Measurements from ENCODE around the gene APC2.

Gene APC2

DNA sequence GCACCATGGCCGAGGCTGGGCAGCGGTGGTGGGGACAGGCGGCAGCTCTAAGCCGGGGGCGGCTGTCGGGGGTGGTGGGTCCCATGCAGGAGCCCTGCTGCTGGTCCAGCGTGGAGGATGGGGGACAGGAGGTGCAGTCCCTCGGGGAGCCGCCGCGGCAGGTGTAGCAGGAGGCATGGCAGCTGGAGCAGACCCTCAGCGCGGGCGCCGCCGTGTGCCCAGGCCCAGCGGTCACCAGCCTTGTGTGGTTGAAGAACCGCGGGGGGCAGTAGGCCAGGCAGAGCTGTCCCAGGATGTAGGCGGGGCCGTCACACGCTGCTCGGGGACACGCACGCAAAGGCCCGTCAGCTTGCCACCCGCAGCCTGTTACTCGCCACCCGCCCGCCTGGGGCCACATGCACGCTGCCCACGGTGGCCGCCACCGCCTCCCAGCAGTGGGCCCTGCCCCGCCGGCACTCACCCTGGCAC, 32.0 kb downstream of the APC2 start:
- no peak overlapping the region for H3K4me3 ChIP-seq (ENCODE audit: low read length)
- TF ChIP-seq CTCF (conservative IDR thresholded peaks at IDR 0.05; ENCODE audit: low read length) = no peak
- DNase-seq (ENCODE audit: low read depth) = no peak

- DNase-seq (ENCODE audit: low read depth) = no peak
- H3K4me3 ChIP-seq (ENCODE audit: low read length) = no peak overlapping the region
- no peak for TF ChIP-seq CTCF (conservative IDR thresholded peaks at IDR 0.05; ENCODE audit: low read length)
Observed at GRCh38 chr19:1482361-1483130, 32.6 kb downstream of the APC2 start.

GRCh38 chr19:1483131-1483978, 33.4 kb downstream of the APC2 start:
- no peak for DNase-seq (ENCODE audit: low read depth)
- no peak for TF ChIP-seq CTCF (conservative IDR thresholded peaks at IDR 0.05; ENCODE audit: low read length)
- no peak overlapping the region for H3K4me3 ChIP-seq (ENCODE audit: low read length)

DNA sequence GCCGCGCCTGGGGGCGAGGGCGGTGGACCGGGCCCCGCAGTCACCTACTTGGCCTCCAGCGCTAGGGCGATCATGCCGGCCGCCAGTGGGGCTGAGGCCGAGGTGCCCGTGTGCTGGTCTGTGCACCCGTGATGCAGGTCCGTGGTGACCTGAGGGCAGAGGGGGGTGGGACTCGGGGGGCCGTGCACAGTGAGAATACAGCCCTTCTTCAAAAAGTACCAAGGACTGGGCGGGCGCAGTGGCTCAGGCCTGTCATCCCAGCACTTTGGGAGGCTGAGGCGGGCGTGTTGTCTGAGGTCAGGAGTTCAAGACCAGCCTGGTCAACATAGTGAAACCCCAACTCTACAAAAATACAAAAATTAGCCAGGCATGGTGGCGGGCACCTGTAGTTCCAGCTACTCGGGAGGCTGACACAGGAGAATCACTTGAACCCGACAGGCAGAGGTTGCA, 34.1 kb downstream of the APC2 start:
- DNase-seq (ENCODE audit: low read depth) = no peak

GRCh38 chr19:1486720-1487575, 37.0 kb downstream of the APC2 start:
- no peak for DNase-seq (ENCODE audit: low read depth)
- no peak overlapping the region for H3K4me3 ChIP-seq (ENCODE audit: low read length)
- TF ChIP-seq CTCF (conservative IDR thresholded peaks at IDR 0.05; ENCODE audit: low read length) = no peak

More for the DNA sequence above, 34.1 kb downstream of the APC2 start:
- TF ChIP-seq CTCF (conservative IDR thresholded peaks at IDR 0.05; ENCODE audit: low read length) = no peak
- H3K4me3 ChIP-seq (ENCODE audit: low read length) = no peak overlapping the region

DNA sequence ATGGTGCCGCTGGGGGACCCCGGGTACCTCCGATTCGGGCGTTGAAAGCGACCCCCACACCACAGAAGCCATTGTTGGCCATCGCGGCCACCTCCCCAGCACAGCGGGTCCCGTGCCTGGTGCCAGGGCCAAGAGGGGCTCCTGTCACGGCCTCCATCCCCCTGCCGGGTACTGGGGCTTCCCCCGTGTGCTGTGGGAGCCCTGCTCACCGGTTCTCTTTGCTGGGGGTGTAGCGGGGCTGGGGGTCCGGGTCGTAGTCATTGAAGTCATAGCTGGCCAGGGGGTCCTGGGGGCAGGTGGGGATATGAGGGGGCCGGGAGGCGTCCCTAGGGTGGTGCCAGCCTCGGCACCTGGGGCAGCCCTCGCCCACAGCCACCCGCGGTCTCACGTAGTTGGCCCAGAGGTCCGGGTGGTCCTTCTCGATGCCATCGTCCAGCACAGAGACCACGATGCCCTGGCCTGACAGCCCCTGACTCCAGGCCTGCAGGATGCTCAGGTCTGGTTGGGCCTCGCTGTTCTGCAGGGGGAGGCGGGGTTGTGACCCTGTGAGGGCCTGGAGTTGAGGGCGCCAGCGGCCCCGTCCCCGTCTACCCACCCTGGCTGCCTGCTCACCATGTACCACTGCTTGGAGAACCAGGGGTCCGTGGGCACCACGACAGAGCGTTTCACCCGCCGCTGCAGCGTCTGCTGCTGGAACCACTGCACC, 37.8 kb downstream of the APC2 start:
- no peak overlapping the region for H3K4me3 ChIP-seq (ENCODE audit: low read length)
- no peak for TF ChIP-seq CTCF (conservative IDR thresholded peaks at IDR 0.05; ENCODE audit: low read length)
- DNase-seq (ENCODE audit: low read depth) = no peak

Measured in AG10803 (cell line).